HG03432 (cell line): ENCODE results near the gene C3orf20.

Experiments
- ATAC-seq: cut with Tn5 transposase; IDR thresholded peaks from one replicate; pipeline ENCODE4 v1.9.1; 2021; ENCODE audit warnings: mild to moderate bottlenecking, moderate library complexity; ENCODE audit not compliant: unreplicated experiment

Gene C3orf20

DNA sequence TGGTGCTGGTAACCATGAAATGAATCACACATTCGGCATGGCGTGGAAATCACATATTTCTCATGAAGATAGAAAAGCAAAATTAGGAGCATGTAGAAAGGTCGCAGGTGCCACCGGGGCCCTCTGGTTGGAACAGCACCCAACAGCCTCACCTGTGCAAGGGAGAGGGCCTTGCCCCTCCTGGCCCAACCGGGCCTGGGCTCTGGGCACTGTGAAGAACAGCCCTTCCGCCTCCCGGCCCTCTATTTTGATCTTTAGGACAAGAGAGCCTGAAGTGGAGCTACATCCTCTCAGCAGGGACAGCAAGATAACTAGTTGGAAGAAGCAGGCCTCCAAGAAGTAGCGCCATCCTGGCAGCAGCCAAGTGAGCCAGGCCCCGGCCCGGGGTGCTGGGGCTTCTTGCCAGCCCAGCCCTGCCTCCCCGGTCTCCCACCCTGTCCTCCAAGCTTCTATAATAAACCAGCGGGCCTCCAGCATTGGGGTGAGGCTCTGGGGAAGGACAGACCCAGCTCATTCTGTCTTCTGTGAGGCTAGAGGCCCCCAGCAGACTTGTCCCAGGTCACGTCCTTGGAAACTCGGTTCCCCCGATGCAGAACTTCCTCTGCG lies 97.7 kb downstream of the C3orf20 start:
- no peak for ATAC-seq

DNA sequence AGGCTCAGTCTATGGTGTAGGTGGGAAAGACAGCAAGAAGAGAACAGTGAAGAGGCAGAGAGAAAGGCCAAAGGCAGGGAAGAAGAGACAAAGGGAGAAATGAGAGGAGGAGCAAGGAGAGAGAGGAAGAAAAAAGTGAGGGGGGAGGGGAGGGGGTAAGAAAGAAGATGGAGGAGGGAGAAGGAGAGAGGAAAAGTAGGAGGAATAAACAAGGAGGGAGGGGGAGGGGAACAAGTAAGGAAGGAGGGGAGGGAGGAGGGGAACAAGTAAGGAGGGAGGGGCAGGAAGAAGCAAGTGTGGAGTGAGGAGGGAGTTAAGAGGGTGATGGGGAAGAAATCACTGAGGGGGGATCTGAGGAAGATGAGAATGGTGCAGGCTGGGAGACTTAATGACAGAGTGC lies 98.3 kb downstream of the C3orf20 start:
- ATAC-seq = no peak

DNA sequence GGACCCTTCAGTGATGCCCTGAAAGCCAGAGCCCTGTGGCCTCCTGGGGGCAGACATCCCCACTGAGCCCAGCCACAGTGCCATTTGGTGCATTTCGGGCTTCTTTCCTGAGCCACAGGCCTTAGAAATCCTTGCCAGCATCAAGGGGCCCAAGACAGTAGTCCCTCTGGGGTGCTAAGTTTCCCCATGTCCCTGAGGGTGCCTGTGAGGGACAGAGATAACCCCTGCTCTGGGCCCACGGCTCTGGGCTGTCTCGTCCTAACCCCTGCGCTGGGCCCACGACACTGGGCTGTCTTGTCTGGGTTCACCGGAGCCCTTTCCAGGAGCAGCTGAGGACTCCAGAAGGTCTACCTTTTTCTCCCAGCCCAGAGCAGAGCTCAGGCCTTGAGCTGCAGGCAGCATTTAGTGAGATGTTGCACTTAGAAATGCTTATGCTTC lies 98.8 kb downstream of the C3orf20 start:
- no peak for ATAC-seq

DNA sequence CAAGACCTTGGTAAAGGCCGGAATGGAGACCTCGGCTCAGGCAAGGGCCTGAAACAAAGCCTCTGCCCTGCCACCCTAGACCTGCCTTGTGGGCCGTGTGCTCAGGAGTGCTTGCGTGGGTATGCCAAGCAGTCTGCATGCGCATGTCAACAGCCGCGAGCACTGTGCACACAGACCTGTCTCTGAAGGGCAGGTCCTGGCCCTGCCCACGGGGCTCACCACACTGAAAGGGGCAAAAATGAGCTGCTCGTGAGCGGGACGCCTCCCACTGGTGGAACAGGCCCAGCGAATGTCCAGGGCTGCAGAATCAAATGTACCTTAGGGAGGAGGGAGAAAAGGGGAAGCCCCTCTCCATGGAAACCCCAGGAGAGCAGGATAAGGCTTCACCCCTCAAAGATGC lies 99.5 kb downstream of the C3orf20 start:
- ATAC-seq = no peak

DNA sequence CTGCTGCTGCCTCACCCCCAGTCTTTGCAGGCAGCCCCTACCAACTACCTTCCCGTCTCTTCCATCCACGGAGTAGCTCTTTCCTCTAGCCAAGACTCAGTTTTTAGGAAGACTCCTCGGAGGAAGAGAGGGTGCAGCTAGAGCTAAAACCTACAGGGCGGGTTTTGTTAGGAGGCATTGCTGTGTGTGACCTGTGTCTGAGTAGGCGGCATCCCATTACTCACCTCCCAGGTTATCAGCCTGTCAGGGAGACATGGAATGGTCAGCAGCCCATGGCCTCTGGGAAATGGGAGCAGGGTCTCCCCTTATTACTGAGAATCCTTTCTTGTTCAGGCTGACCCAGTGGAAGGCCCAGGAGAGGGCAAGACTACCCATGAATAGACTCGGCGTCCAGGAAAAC lies 100.1 kb downstream of the C3orf20 start:
- ATAC-seq = no peak

DNA sequence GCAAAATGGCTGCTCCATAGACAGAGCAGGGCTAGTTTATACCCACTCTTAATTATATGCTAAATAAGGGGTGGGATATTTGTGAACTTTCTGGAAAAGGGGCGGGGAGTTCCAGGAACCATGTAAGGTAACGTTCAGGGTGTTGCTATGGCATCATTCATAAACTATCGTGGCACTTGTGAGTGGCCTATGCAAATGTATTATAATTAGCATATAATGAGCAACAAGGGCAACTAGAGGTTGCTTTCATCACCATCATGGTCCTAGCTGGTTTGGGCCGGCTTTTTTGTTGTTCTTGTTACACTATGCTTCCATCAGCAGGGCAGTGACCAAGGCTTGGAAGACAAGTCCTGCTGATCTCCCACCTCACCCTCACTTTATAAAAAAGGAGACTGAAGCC lies 100.6 kb downstream of the C3orf20 start:
- ATAC-seq = no peak

DNA sequence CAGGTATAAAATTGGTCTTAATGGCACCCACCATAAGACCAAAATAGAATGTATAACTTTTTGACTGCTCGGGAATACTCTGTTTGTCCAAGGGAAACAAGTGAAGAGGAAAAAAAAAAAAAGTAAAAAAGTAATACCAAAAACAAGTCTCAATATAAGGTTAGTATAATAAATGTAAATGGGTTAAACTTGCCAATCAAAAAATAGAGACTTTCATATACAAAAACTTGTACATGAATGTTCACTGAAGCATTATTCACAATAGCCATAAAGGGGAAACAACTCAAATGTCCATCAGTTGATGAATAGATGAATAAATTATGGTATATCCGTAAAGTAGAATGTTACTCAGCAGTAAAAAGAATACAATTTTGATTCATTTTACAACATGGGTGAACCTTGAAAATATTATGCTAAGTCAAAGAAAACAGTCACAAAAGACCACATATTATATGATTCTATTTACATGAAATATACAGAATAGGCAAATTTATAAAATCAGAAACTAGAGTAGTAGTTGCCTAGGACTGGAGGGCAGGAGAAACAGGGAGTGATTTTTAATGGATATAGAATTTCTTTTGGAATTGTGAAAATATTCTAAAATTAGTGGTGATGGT lies 104.2 kb downstream of the C3orf20 start:
- ATAC-seq = no peak

DNA sequence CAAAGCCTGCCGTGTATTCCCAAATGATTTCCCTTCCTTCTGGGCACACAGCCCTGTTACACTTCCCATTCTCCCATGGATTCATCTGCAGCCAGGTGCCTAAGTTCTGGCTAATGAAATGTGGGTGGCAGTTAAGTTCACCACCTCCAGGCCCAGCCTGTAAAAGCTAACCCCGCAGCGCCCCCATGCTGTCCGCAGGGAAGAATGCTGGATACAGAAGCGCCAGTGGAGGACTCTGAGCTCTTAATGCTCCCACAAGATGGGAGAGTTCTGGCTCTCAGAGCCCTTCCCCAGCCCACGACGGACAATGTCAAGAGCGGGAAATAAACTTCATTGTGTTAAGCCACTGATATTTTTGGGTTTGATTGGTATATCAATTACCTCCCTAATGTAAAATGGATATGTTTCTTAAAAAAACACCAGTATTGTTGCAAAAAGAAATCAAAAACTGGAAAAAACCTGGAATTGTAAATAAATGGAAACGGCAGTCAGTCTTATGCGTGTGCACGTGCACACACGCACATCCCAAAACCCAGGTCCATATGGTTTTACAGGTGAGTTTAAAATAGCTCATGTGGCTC lies 106.1 kb downstream of the C3orf20 start:
- peak; percentile 66 for ATAC-seq

DNA sequence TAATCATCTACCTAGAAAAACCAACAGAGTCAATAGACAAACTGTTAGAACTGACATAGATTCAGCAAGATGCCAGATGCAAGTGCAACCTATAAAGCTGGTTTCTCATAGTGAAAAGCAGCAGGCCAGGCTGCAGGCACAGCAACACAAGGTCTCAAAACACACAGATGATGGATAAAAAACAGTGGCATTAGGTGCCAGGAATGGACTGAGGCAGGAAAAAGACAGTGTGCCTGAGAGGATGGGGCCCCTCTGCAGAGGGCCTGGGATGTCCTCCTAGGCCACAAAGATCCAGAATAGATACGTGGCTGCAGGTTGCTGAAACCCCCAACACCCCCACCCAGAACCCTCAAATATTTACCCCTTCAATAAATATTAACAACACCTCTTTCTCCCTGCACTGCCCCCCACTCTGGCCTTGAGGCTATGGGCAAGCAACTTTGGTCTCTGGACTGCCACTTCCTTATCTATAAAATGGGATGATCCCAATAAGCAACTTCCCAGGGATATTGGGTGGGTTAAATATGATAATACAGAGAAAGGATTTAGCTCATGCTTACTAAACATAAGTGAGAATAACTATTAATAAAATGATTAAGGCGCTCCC lies 108.6 kb downstream of the C3orf20 start:
- ATAC-seq = no peak

DNA sequence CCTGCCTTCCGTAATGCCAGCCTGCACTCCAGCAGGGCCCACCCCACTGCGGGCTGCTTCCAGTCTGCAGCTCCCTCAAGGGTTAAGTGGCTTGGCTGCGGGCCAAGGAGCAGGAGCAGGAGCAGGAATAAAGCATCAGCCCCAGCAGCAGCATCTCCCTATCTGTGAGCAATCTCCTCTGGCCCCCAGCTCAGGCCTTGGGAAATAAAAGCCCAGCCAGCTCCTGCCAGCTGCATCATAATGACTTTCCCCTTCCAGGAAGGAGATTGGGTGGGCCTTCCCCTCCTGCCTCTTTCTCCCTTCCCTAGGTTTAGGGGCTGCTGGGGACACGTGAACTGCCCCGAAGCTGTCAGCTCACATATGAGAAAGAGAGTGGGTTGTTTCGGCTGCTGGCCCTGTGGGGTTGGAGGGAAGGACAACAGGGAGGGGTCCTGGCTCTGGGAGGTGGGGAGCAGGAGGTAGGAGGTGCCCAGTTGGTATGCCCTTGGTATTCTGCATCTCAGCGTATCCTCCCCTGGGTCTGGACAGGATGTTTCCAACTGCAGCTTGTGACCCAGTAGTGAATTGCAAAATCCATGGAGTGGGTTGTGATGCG lies 109.2 kb downstream of the C3orf20 start:
- no peak for ATAC-seq

DNA sequence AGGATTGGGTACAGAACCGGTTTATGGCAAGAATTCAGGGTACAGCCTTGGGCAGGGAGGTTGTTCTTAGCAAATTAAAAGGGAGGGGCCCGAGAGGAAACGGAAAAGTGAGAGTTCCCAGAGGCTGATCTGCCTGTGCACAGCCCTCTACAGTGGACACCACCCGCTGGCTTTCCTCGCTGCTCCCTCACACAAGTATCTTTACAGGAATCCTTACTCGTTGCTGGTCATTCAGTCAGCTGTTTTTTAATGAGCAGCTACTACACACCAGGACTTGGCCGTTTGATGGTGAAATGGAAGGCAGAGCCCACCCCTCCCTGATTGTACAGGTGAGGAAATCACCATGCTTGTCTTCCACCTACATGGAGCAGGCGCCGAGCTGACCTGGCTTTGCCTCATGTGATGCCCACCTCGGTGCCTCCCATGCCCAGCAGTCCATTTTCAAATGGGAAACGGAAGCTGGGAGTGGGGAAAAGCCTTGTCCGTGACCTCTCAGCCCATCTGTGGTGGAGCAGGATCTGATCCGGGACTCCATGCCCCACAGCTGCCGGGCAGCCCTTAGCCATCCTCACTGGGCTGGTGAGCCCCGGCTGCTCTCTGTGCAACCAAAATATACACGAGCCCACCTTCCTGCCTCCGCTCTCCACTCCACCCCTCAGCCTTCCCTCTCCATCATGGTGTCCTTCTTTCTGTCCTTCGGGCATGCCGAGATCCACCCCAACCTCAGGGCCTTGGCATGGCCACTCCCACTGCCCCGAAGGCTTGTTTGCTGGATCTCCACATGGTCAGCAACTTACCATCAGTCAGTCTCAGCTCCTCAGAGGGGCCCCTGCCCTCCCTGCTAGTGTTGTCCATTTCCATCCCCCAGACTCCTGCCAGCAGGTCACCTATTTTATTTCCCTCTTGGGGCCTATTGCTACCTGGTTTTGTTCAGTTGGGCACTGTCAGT lies 110.5 kb downstream of the C3orf20 start:
- ATAC-seq = no peak

DNA sequence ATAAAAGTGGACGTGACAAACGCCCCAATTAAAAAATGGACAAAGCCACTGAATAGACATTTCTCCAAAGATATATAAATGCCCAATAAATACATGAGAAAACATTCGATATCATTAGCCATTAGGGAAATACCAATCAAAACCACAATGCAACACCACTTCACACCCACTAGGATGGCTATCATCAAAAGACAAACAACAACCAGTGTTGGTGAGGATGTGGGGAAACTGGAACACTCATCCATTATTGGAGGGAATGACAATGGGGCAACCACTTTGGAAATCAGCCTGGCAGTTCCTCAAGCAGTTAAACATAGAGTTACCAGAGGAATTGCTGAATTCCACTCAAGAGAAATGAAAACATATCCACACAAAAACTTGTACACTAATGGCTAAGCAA lies 111.4 kb downstream of the C3orf20 start:
- ATAC-seq = no peak

DNA sequence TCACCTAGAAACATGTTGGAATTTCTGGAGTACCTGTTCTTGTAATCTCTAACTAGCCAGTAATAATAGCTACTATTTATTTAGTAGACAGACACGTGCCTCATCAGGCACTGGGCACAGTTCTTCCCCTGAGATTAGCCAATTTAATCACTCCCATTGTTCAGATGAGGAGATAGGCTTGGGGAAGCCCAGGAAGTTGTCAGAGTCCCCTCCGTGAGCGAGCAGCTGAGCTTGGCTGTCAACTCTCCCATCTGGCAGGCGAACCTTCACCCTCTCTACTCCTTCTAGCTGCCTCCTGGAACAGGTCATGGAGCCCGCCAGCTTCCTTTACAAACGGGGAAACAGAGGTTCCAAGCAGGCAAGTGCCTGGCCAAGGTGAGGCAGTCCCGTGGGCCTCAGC lies 112.7 kb downstream of the C3orf20 start:
- ATAC-seq = no peak

DNA sequence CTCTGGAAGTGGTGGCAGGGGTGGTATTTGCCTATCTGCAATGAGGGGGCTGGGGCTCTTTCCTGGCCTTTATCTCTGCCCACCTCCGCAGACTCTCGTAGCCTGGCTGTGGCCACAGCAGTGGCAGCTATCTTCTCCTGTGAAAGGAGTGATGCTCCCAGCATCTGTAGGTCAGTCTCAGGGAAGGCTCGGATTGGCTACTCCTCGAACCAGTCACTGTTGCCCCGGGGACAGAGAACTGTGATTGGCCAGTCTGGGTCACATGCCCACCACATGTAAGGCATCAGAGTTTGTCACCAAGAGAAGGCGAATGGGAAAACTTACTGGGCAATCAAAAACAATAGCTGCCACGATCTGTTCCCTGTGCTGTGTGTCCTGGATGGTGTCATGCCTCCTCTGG lies 113.7 kb downstream of the C3orf20 start:
- no peak for ATAC-seq

DNA sequence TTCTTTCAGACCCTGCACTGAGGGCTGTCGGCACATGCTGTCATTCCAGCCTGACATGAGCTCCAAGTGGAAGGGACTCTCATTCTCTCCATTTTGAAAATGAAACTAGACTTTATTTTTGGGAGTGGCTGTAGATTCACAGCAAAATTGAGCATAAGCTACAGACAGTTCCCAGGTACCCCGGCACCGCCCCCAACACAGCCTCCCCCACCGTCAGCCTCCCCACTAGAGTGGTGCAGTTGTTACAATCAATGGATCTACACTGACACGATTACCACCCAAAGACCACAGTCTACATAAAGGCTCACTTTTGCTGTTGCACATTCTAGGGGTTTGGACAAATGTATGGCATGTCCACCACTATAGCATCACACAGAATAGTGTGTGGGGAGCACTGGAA lies 114.3 kb downstream of the C3orf20 start:
- ATAC-seq = no peak

DNA sequence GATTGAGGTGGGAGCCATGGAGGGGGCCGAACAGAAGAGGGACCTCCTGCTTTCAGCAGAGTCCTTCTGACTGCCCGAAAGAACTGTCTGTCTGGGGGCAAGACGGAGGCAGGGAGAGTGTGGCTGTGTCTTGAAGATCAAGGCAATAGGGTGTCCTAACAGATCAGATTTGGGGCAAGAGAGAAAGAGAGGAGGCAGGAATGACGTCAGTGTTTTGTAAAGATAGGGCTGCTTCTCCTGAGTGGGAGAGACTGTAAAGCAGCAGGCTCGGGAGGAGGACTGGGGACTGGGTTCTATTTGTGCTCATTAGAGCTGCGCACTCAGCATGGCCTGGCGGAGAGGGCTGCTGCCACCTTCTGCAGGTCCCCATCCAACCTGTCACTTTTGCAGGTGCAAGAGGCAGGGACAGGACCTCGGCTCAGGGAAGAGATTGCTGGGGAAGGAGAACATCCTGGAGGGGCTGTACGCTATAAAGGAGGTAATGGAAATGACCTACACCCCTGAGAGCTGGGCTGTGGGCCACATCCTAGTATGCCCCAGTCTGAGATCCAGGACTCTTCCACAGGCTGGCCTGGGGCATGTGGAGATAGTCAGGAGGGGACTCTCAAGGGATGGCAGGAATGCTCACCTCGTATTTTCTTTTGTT lies 114.8 kb downstream of the C3orf20 start:
- ATAC-seq = no peak

DNA sequence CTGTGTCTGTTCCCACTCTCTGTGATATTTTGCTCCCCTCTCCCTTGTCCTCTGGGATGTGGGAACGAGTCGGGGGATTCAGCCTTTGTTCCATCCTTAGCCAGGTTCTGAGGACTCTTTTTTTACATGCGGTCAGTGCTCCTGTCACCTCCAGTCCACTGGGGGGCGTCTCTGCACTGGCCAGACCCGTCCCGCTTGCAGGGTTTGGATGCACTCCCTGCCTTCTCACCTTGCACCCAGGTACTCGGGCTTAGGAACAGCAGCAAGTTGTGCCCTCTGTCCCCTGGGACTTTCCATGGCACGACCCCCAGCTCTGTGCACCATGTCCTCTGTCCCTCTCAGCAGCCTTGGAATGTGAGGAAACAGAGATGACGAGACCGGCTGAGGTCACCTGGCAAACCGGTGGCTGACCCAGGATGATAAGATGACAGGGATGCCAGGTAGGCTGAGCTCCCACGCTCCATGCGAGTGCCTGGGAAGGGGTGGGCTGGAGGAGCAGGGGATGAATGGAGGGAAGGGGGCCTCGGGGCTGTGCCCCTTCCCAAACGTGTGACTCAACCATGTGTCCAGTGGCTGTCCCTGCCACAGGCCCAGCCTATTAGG lies 116.5 kb downstream of the C3orf20 start:
- ATAC-seq = no peak

DNA sequence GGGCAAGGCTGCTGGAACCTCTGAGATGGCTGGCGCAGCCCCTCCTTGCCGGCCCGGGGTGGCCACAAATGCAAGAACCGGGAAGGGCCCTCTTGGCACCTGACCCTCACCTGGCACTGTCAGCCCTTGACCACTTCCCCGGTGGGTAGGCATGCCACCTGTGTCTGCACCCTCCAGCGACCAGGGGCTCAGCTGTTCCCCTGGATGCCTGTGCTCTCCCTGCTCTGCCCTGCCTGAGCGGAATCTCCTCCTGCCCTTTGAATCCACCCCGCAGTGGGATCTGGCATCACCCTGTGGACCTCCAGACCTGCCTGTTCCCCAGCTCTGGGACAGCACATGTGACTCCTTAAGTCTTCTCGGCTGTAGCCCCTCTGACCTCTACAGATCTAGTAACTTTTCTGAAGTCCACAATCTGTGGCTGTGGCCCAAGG lies 117.8 kb downstream of the C3orf20 start:
- ATAC-seq = no peak

DNA sequence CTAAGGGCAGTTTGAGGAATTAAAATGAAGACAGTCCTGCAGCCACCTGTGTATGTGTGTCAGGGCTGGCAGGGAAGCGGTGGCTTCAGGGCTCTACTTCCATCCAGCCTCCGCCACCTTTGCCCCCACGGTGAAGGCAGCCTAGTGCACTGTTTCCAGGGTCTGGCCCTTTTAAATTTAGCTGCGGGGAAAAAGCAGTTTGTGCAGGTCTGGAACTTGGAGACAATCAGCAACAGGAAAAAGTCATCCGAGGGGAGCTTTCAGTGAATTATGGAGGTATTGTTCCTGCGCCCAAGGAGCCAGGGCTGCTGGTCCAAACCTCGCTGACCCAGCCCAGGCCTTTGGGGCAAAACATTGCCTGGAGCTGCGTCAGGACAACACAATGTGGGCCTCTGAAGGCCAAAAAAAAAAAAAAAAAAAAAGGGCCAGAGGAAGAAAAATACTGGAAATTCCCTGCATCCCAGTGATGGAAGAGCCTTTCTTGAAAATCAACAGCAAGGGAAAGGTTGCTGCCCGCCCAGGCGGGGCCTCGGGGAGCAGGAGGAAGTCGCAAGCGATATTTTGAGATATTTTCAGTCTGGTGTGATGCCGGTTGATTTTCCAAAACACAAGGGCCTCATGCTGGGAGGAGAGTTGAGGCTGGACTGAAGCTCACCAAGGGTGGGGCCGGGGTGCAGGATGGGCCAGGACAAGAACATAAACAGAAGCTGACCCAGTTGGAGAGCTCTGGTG lies 118.4 kb downstream of the C3orf20 start:
- ATAC-seq = no peak
